Measurements from ENCODE around the gene TOMM40.

- TF ChIP-seq CTCF (conservative IDR thresholded peaks at IDR 0.05) (no peak), ZFX (IDR thresholded peaks at IDR 0.05) (no peak)
Observed at GRCh38 chr19:44907613-44908012, 16.6 kb downstream of the TOMM40 start.
